Loucy (cell line): ENCODE data around the gene MICAL3.

ENCODE experiments used
- H2AFZ ChIP-seq: fragments of 200-600 bp; sonication (generic); 2 replicates; pipeline ENCODE4 v1.6.0; 2016; ENCODE audit warnings: antibody characterized with exemption, mild to moderate bottlenecking, low read length, moderate library complexity
- H3F3A ChIP-seq: fragments of 200-600 bp; 2 replicates; pipeline ENCODE4 v1.6.0; 2016; ENCODE audit warnings: antibody characterized with exemption, low read depth, mild to moderate bottlenecking
- H3K27me3 ChIP-seq: fragments of 200-600 bp; sonication (generic); 2 replicates; pipeline ENCODE4 v1.6.1; 2014; ENCODE audit warnings: low read length, mild to moderate bottlenecking; ENCODE audit not compliant: insufficient read depth, poor library complexity, severe bottlenecking
- H3K36me3 ChIP-seq: fragments of 200-600 bp; sonication (generic); 2 replicates; pipeline ENCODE4 v1.6.1; 2016; ENCODE audit warnings: low read length; ENCODE audit not compliant: insufficient read depth
- H3K4me1 ChIP-seq: fragments of 200-600 bp; sonication (generic); 2 replicates; pipeline ENCODE4 v1.5.1; 2014; ENCODE audit warnings: low read length, mild to moderate bottlenecking; ENCODE audit not compliant: insufficient read depth, poor library complexity, severe bottlenecking
- H3K4me2 ChIP-seq: fragments of 200-600 bp; sonication (generic); 2 replicates; pipeline ENCODE4 v1.6.0; 2014; ENCODE audit warnings: antibody characterized with exemption, low read length, low read depth, mild to moderate bottlenecking; ENCODE audit not compliant: poor library complexity, severe bottlenecking
- H3K4me3 ChIP-seq: fragments of 200-600 bp; sonication (generic); 2 replicates; pipeline ENCODE4 v1.5.1; 2014; ENCODE audit warnings: low read length, mild to moderate bottlenecking, mixed read lengths; ENCODE audit not compliant: poor library complexity, severe bottlenecking
- H3K79me2 ChIP-seq: fragments of 200-600 bp; sonication (generic); 2 replicates; pipeline ENCODE4 v1.6.1; 2014; ENCODE audit warnings: low read length; ENCODE audit not compliant: insufficient read depth
- H3K9ac ChIP-seq: fragments of 200-600 bp; sonication (generic); 2 replicates; pipeline ENCODE4 v1.6.0; 2014; ENCODE audit warnings: mild to moderate bottlenecking, low read depth, low read length, moderate library complexity; ENCODE audit not compliant: poor library complexity, severe bottlenecking
- H3K9me2 ChIP-seq: fragments of 200-600 bp; sonication (generic); replicated peaks from 2 replicates; pipeline ENCODE4 v1.6.1; 2016; ENCODE audit warnings: low read depth, low read length, mixed read lengths
- H3K9me3 ChIP-seq: fragments of 200-600 bp; sonication (generic); 2 replicates; pipeline ENCODE4 v1.6.1; 2014; ENCODE audit warnings: mild to moderate bottlenecking, antibody characterized with exemption, low read length, low read depth; ENCODE audit not compliant: insufficient read depth
- H4K20me1 ChIP-seq: fragments of 200-600 bp; sonication (generic); 2 replicates; pipeline ENCODE4 v1.6.0; 2014; ENCODE audit warnings: antibody characterized with exemption, low read length, mild to moderate bottlenecking; ENCODE audit not compliant: insufficient read depth, poor library complexity, severe bottlenecking
- EZH2phosphoT487 ChIP-seq: fragments of 200-600 bp; IDR thresholded peaks from 2 replicates; pipeline ENCODE4 v1.6.1; 2018; ENCODE audit warnings: antibody characterized with exemption, mild to moderate bottlenecking, moderate library complexity, borderline replicate concordance
- TF ChIP-seq, protein P1 (sequence below): fragments of 200-600 bp; sonication (generic); conservative IDR thresholded peaks from 2 replicates; pipeline ENCODE4 v1.5.1; 2014; ENCODE audit warnings: mild to moderate bottlenecking, antibody characterized with exemption, low read length

MICAL3 gene

DNA sequence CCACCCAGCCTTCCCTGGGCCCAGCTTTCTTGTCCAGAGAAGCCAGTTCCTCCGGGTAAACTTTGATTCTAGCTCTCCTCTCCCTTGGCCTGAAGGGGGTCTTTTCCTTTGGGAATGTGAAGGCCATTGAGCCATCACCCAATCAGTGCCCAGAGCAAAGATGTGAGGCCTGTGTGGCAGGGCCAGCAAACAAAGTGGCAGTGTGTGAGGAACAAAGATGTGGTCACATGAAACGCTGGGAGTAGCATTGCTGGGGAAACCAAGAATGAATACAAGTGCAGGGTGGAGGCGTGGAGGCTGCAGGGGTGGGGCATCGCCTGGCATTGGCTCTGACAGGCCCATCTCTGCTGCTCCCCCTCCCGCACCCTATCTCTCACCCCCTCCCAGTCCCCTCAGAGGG lies 158.2 kb downstream of the MICAL3 start:
- Histone ChIP-seq H3K4me3 (no peak overlapping the region), H3K36me3 (peaks cover 56% of the 10 kb centered on the region; the same call in 1 of the 2 replicates), H4K20me1 (no peaks in the 10 kb centered on the region), H2AFZ (no peak overlapping the region), H3K9me2 (no peaks in the 10 kb centered on the region), H3K4me1 (peaks cover 27% of the 10 kb centered on the region), H3K9me3 (no peaks in the 10 kb centered on the region), H3K79me2 (no peaks in the 10 kb centered on the region), H3K27me3 (no peaks in the 10 kb centered on the region), H3K9ac (no peak overlapping the region), H3K4me2 (no peak overlapping the region), H3F3A (peaks cover 12% of the 10 kb centered on the region; the same call in 1 of the 2 replicates)
- TF ChIP-seq, protein P1, sequence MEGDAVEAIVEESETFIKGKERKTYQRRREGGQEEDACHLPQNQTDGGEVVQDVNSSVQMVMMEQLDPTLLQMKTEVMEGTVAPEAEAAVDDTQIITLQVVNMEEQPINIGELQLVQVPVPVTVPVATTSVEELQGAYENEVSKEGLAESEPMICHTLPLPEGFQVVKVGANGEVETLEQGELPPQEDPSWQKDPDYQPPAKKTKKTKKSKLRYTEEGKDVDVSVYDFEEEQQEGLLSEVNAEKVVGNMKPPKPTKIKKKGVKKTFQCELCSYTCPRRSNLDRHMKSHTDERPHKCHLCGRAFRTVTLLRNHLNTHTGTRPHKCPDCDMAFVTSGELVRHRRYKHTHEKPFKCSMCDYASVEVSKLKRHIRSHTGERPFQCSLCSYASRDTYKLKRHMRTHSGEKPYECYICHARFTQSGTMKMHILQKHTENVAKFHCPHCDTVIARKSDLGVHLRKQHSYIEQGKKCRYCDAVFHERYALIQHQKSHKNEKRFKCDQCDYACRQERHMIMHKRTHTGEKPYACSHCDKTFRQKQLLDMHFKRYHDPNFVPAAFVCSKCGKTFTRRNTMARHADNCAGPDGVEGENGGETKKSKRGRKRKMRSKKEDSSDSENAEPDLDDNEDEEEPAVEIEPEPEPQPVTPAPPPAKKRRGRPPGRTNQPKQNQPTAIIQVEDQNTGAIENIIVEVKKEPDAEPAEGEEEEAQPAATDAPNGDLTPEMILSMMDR, result no peak
- TF ChIP-seq EZH2phosphoT487, result no peak

DNA sequence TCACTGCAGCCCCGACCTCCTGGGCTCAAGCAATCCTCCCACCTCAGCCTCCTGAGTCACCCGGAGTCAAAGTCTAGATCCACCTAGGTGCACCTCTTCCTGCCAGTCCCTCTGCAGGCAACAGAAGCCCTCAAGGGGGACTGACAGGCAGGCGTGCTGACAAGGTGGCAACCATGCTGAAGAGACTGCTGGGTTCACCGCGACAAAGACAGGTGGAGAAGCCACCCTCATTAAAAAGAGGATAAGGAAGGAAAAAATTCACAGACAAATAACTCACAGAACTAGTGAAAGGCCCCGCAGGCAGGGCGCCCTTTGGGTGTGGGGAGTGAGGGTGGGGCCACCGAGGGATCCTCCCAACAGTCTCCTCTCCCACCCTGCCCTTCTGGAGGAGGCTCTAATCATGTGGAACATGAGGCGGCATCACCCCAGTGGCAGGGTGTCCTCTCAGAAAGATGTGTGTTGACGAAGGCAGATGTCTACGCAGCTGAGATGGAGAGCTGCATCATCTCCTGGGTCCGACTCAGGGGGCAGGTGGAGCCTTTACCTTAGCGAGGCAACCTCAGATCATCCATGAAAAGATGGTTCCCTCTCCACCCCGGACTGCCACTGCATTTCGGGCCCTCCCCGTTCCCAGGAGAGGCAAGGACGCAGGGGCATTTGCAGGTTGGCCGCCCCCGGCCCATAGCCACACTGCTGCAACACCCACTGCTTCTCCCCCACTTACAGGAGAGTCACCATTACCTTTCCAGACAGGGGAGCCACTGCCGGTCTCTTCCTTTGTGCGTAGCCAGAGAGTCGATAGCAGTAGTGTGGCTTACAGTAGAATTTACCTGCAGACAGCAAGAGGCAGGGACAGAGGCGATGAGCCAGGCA lies 158.9 kb downstream of the MICAL3 start:
- H3K4me3 ChIP-seq, result no peak overlapping the region
- peaks cover 49% of the 10 kb centered on the region; the same call in 1 of the 2 replicates for H3K36me3 ChIP-seq

DNA sequence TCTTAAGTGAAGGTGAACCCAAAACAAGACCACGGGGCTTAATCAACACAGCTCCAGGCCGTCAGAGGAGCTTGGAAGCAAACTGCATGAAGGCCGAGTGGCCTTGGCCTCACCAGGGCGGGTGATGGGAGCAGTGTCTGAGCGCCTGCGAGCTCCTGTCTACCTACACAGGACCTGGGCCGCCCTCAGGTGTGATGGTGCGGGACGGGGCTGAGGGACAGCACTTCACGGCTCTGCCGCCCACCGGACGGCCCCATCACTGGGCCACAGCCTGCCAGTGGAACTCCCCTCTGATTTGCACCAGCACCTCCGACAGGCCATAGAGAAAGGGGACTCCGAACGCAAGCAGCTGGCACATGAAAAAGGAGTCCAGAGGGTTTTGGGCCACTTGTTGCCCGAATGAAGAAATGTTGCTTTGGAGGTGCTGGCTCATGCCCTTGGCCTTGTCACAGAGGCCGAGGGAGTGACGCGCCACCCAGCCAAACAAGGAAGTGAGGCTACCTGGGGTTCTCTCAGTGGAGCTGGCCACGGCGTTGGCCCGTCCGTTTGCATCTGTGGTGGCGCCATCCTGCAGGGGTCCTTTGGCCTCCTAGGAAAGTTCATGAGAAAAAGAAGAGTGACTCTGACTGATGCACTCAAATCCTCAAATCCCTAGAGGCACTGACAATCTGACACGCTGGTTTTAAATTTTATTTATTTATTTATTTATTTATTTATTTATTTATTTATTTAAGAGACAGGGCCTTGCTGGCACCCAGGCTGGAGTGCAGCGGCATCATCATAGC lies 159.8 kb downstream of the MICAL3 start:
- no peaks in the 10 kb centered on the region for H3K79me2 ChIP-seq
- peaks cover 12% of the 10 kb centered on the region; the same call in 1 of the 2 replicates for H3F3A ChIP-seq
- no peak overlapping the region for H3K9ac ChIP-seq
- H3K4me3 ChIP-seq, result no peak overlapping the region
- no peaks in the 10 kb centered on the region for H3K27me3 ChIP-seq
- no peaks in the 10 kb centered on the region for H3K9me2 ChIP-seq
- H3K4me2 ChIP-seq, result no peak overlapping the region
- H3K36me3 ChIP-seq, result peaks cover 41% of the 10 kb centered on the region; the same call in 1 of the 2 replicates
- TF ChIP-seq, protein P1, result no peak
- TF ChIP-seq EZH2phosphoT487, result no peak
- peaks cover 27% of the 10 kb centered on the region for H3K4me1 ChIP-seq
- H3K9me3 ChIP-seq, result no peaks in the 10 kb centered on the region
- H2AFZ ChIP-seq, result no peak overlapping the region
- H4K20me1 ChIP-seq, result no peaks in the 10 kb centered on the region

More for the DNA sequence above, 158.9 kb downstream of the MICAL3 start:
- Histone ChIP-seq H3K4me2 (no peak overlapping the region), H3K9ac (no peak overlapping the region), H3K27me3 (no peaks in the 10 kb centered on the region), H3K9me3 (no peaks in the 10 kb centered on the region), H3K9me2 (no peaks in the 10 kb centered on the region), H2AFZ (no peak overlapping the region), H3K79me2 (no peaks in the 10 kb centered on the region), H3K4me1 (peaks cover 27% of the 10 kb centered on the region), H4K20me1 (no peaks in the 10 kb centered on the region), H3F3A (peaks cover 12% of the 10 kb centered on the region; the same call in 1 of the 2 replicates)
- no peak for TF ChIP-seq EZH2phosphoT487
- TF ChIP-seq, protein P1, result no peak
